HCT116 (cell line): Measurements from ENCODE around the gene SLC17A5. TPM values are rescaled to one million over a fixed set of nuclear protein-coding genes. Genes with fewer than 3 reads are reported as not detected.
A peak's percentile ranks its signal among the peaks of the same experiment; 100 is the strongest.

ENCODE experiments used
- ATAC-seq: fragments of 200-7000 bp; cut with Tn5 transposase; 2 replicates; pipeline ENCODE4 v1.9.1; 2020; ENCODE audit warnings: mild to moderate bottlenecking, moderate library complexity
- BruUV-seq: library from RNA; stranded (reverse); fragments of 400-500 nt; replicated peaks from 2 replicates; lab custom pipeline; 2021; lab: Mats Ljungman, UMichigan
- CTCF ChIA-PET: fragments of 300-600 bp; sonication (Branson Sonifier 250); formaldehyde crosslinking; loops from one replicate; lab custom pipeline; 2021; ENCODE audit warnings: antibody characterized with exemption; lab: Charles Lee
- POLR2A ChIA-PET: fragments of 300-600, 350-600 bp; sonication (Branson Sonifier 250); formaldehyde crosslinking; loops from one replicate; lab custom pipeline; 2021; ENCODE audit warnings: antibody characterized with exemption; lab: Charles Lee
- RAD21 ChIA-PET, 2 experiments: fragments of 300-600 bp; sonication (Branson Sonifier 250); formaldehyde crosslinking; loops; one replicate each; lab custom pipeline; 2023; ENCODE audit warnings: low total read pairs in 2 of 2; ENCODE audit not compliant: uncharacterized antibody in 2 of 2, unreplicated experiment in 2 of 2, low non-redundant PET in 1 of 2; lab: Charles Lee
- DNase-seq: peaks from one replicate; pipeline ENCODE4 v3.0.0-alpha.2; 2010; ENCODE audit warnings: low read depth, low spot score
- H2AFZ ChIP-seq: fragments of 200-600 bp; shearing (Covaris generic), sonication (generic); 2 replicates; pipeline ENCODE4 v1.6.1; 2017; ENCODE audit warnings: low read depth, mixed run types, mixed read lengths, antibody characterized with exemption, low read length; ENCODE audit not compliant: poor library complexity, severe bottlenecking
- H3K27ac ChIP-seq: 2 replicates; pipeline ENCODE4 v1.5.1; 2012; ENCODE audit warnings: low read depth, low read length
- H3K27me3 ChIP-seq: fragments of 200-600 bp; sonication (generic); 2 replicates; pipeline ENCODE4 v1.6.1; 2016; ENCODE audit warnings: mixed run types, low read length, mixed read lengths; ENCODE audit not compliant: insufficient read depth
- H3K36me3 ChIP-seq, 2 experiments: fragments of 200-500 bp in 1 of 2; fragments of 200-600 bp in 1 of 2; sonication (Bioruptor generic) in 1 of 2; sonication (generic) in 1 of 2; 2 replicates each; pipeline versions ENCODE4 v1.5.1 to v1.6.1; 2014 to 2016; ENCODE audit warnings: low read length in 2 of 2, inconsistent platforms in 1 of 2, mixed read lengths in 1 of 2, mixed run types in 1 of 2; ENCODE audit not compliant: insufficient read depth in 2 of 2, control insufficient read depth in 1 of 2
- H3K4me1 ChIP-seq, 2 experiments: fragments of 200-600 bp in 1 of 2; sonication (generic) in 1 of 2; 2 replicates each; pipeline versions ENCODE4 v1.5.1 to v1.6.1; 2012 to 2017; ENCODE audit warnings: low read length in 2 of 2, inconsistent platforms in 1 of 2, mild to moderate bottlenecking in 1 of 2, mixed read lengths in 1 of 2, mixed run types in 1 of 2, moderate library complexity in 1 of 2; ENCODE audit not compliant: insufficient read depth in 2 of 2, control insufficient read depth in 1 of 2
- H3K4me2 ChIP-seq: fragments of 200-600 bp; sonication (generic); 2 replicates; pipeline ENCODE4 v1.6.1; 2017; ENCODE audit warnings: mixed run types, low read length, mixed read lengths
- H3K4me3 ChIP-seq, 2 experiments: fragments of 200-600 bp in 1 of 2; sonication (generic) in 1 of 2; replicated peaks in 1 of 2; 2 replicates each; pipeline ENCODE4 v1.5.1; 2011 to 2016; ENCODE audit warnings: low read length in 2 of 2, control low read depth in 1 of 2, low read depth in 1 of 2, mild to moderate bottlenecking in 1 of 2, mixed read lengths in 1 of 2, mixed run types in 1 of 2
- H3K79me2 ChIP-seq: fragments of 200-600 bp; sonication (generic); 2 replicates; pipeline ENCODE4 v1.6.1; 2017; ENCODE audit warnings: mild to moderate bottlenecking, mixed run types, low read length, moderate library complexity, mixed read lengths; ENCODE audit not compliant: insufficient read depth
- H3K9ac ChIP-seq: fragments of 200-600 bp; sonication (generic); 2 replicates; pipeline ENCODE4 v1.6.1; 2016; ENCODE audit warnings: low read length, mixed read lengths
- H3K9me2 ChIP-seq: fragments of 200-600 bp; sonication (generic), shearing (Covaris generic); 2 replicates; pipeline ENCODE4 v1.6.1; 2017; ENCODE audit warnings: mixed run types, mild to moderate bottlenecking, moderate library complexity; ENCODE audit not compliant: insufficient read depth
- H3K9me3 ChIP-seq, 2 experiments: fragments of 200-500 bp in 1 of 2; fragments of 200-600 bp in 1 of 2; sonication (Bioruptor generic) in 1 of 2; sonication (generic) in 1 of 2; 2 replicates each; pipeline ENCODE4 v1.6.1; 2014 to 2017; ENCODE audit warnings: low read length in 2 of 2, mixed read lengths in 2 of 2, inconsistent platforms in 1 of 2, low read depth in 1 of 2, mild to moderate bottlenecking in 1 of 2, mixed run types in 1 of 2, moderate library complexity in 1 of 2; ENCODE audit not compliant: control insufficient read depth in 1 of 2, insufficient read depth in 1 of 2
- H4K20me1 ChIP-seq: fragments of 200-600 bp; sonication (generic), shearing (Covaris generic); 2 replicates; pipeline ENCODE4 v1.6.1; 2017; ENCODE audit warnings: mixed run types, mild to moderate bottlenecking, moderate library complexity; ENCODE audit not compliant: insufficient read depth
- CBX3 ChIP-seq: IDR thresholded peaks from 2 replicates; pipeline ENCODE4 v1.6.1; 2012; ENCODE audit warnings: low read depth
- JUND ChIP-seq: IDR thresholded peaks from 2 replicates; pipeline ENCODE4 v1.6.1; 2012
- POLR2A ChIP-seq: IDR thresholded peaks from 2 replicates; pipeline ENCODE4 v1.7.0; 2011; ENCODE audit warnings: borderline replicate concordance; ENCODE audit not compliant: insufficient read depth, insufficient read length; ENCODE audit errors: extremely low read depth
- POLR2AphosphoS5 ChIP-seq: IDR thresholded peaks from 2 replicates; pipeline ENCODE4 v1.6.1; 2011; ENCODE audit warnings: mild to moderate bottlenecking, low read depth, low read length, moderate library complexity
- RAD21 ChIP-seq: IDR thresholded peaks from 2 replicates; pipeline ENCODE4 v1.6.1; 2012; ENCODE audit warnings: low read depth, mild to moderate bottlenecking
- REST ChIP-seq: IDR thresholded peaks from 2 replicates; pipeline ENCODE4 v1.6.1; 2012; ENCODE audit warnings: low read depth
- YY1 ChIP-seq: IDR thresholded peaks from 2 replicates; pipeline ENCODE4 v1.6.1; 2011; ENCODE audit warnings: low read length, low read depth, moderate library complexity, mild to moderate bottlenecking; ENCODE audit not compliant: insufficient replicate concordance; ENCODE audit errors: extremely low read depth
- ZBTB33 ChIP-seq: IDR thresholded peaks from 2 replicates; pipeline ENCODE4 v1.6.1; 2011; ENCODE audit warnings: mild to moderate bottlenecking, low read length, moderate library complexity; ENCODE audit not compliant: insufficient replicate concordance; ENCODE audit errors: extremely low read depth
- ZNF274 ChIP-seq: fragments of 200-500 bp; sonication (Bioruptor generic); IDR thresholded peaks from 2 replicates; pipeline ENCODE4 v1.6.1; 2014; ENCODE audit warnings: mild to moderate bottlenecking, low read depth, low read length, inconsistent platforms
- intact Hi-C: fragments of 100-400 bp; cut with micrococcal nuclease; formaldehyde crosslinking; loops from 2 replicates; pipeline ENCODE4 v1.10.0; 2022
- total RNA-seq: library from RNA; stranded (reverse); gene quantifications from one replicate; pipeline ENCODE4 v1.2.1, GENCODE V29; 2021; ENCODE audit not compliant: unreplicated experiment

Gene SLC17A5
- total RNA-seq, 1 experiment from 2014 or later = 17.0 TPM

GRCh38 chr6:73656531-73657145, 2.8 kb upstream of the SLC17A5 start:
- H3K4me1 ChIP-seq = peaks cover 33 to 51% of the 10 kb centered on the region in 2 experiments
- no peaks in the 10 kb centered on the region for H4K20me1 ChIP-seq
- TF ChIP-seq ZBTB33 = no peak
- no peak for TF ChIP-seq POLR2A
- no peak for TF ChIP-seq ZNF274
- TF ChIP-seq YY1 = no peak
- H3K36me3 ChIP-seq = no peaks in the 10 kb centered on the region
- H2AFZ ChIP-seq = no peak overlapping the region
- ATAC-seq (no peak), DNase-seq (no peak)
- H3K79me2 ChIP-seq = peaks cover 30% of the 10 kb centered on the region
- H3K9ac ChIP-seq = peak overlapping the region; percentile 23
- H3K9me3 ChIP-seq = no peaks in the 10 kb centered on the region
- ChIA-PET RAD21 (no interaction called here), CTCF (no interaction called here), POLR2A (interaction anchor here (2.4 kb wide), 1 partner anchor 136 kb away, joined by 7 read pairs; the partner anchor contains the start of gene EEF1A1)
- BruUV-seq = no TSS peak
- H3K9me2 ChIP-seq = no peaks in the 10 kb centered on the region
- peak overlapping the region; percentile 58 for H3K4me2 ChIP-seq
- H3K4me3 ChIP-seq = no peak overlapping the region
- H3K27ac ChIP-seq = peak overlapping the region; percentile 54
- no peaks in the 10 kb centered on the region for H3K27me3 ChIP-seq
- intact Hi-C loops = loop anchor here (5.0 to 10.0 kb wide), 2 partner anchors 56 to 372 kb away; no protein-coding TSS in a partner anchor

GRCh38 chr6:73655341-73655917, 1.6 kb upstream of the SLC17A5 start:
- Histone ChIP-seq H2AFZ (no peak overlapping the region), H3K4me3 (peak overlapping the region; percentile 68 to 76), H3K36me3 (no peaks in the 10 kb centered on the region), H3K9me2 (no peaks in the 10 kb centered on the region), H3K27me3 (no peaks in the 10 kb centered on the region), H3K4me2 (peak overlapping the region; percentile 90), H3K9ac (peak overlapping the region; percentile 82), H3K9me3 (no peaks in the 10 kb centered on the region), H3K4me1 (peaks cover 39 to 62% of the 10 kb centered on the region in 2 experiments), H3K79me2 (peaks cover 32% of the 10 kb centered on the region), H4K20me1 (no peaks in the 10 kb centered on the region), H3K27ac (peak overlapping the region; percentile 93; the same call in 1 of the 2 replicates)
- BruUV-seq = no TSS peak
- ChIA-PET POLR2A (interaction anchor here (3.1 kb wide), 1 partner anchor 142 kb away, joined by 23 read pairs; no protein-coding TSS in a partner anchor), RAD21 (no interaction called here), CTCF (no interaction called here)
- no peak for DNase-seq
- TF ChIP-seq RAD21 (no peak), REST (no peak), POLR2AphosphoS5 (no peak), YY1 (no peak), JUND (no peak), CBX3 (no peak)
- ATAC-seq = no peak
- intact Hi-C loops = loop anchor here (2.0 to 10.0 kb wide), 3 partner anchors 57 to 371 kb away; no protein-coding TSS in a partner anchor
